Measurements from ENCODE around the gene STAT1.
A peak's percentile ranks its signal among the peaks of the same experiment; 100 is the strongest.
"Not testable (repeated sequence)": the region's sequence is repeated elsewhere in the genome, so short reads cannot be mapped to it uniquely, and the experiment has no call there.

Gene STAT1

GRCh38 chr2:190979906-190980629 is 33.9 kb downstream of the STAT1 start:
- peak in 1 of 2 experiments; percentile 14 for DNase-seq

DNA sequence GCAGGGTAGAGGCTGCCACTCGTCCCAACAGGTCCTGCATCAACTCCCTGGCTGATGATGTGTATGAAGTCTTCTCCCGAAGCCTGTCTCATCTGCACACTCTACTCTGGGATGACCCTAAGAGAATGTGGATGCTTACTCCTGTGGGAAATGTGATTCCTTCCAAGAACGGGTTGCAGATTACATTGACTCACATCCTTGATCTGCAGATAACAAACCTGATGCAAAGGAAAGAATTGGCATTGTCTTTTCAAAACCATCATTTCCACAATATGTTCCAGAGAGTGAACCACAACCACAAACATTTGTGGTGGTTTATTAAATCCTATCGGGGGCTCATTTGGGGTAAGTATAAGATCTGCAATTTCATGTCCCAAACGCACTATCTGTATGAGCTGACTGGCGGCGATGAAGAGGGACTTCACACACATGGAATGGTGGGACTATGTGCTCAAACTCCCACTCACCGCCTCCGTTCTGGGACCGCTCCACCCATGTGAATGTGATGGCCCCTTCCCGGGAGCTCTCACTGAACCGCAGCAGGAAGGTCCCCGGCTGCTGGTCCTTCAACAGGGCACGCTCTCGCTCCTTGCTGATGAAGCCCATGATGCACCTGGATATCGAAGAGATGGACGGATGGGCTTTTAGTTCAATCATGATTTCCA is 35.5 kb downstream of the STAT1 start:
- DNase-seq = no peak

DNA sequence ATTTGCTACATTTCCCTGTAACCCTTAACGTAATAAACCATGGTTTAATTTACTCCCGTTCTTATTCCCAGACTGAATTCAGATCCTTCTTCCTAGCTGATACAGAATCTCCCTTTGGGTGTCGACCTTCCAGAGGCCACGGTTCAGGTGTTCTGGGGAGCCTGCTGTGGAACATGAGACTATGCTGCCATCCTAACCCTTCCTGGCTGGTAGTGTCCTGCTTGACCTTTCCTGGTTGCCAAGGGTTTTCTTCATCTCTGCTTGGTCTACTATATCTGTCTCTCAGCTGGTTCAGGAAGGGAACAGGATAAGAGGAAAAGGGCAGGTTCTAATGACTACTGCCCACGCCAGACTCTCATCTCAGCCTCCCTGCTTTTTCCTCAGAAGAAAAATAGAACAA is 36.5 kb downstream of the STAT1 start:
- DNase-seq = no peak

GRCh38 chr2:190976521-190976920 is 37.5 kb downstream of the STAT1 start:
- DNase-seq = no peak

GRCh38 chr2:190974629-190975361 is 39.2 kb downstream of the STAT1 start:
- DNase-seq = no peak

DNA sequence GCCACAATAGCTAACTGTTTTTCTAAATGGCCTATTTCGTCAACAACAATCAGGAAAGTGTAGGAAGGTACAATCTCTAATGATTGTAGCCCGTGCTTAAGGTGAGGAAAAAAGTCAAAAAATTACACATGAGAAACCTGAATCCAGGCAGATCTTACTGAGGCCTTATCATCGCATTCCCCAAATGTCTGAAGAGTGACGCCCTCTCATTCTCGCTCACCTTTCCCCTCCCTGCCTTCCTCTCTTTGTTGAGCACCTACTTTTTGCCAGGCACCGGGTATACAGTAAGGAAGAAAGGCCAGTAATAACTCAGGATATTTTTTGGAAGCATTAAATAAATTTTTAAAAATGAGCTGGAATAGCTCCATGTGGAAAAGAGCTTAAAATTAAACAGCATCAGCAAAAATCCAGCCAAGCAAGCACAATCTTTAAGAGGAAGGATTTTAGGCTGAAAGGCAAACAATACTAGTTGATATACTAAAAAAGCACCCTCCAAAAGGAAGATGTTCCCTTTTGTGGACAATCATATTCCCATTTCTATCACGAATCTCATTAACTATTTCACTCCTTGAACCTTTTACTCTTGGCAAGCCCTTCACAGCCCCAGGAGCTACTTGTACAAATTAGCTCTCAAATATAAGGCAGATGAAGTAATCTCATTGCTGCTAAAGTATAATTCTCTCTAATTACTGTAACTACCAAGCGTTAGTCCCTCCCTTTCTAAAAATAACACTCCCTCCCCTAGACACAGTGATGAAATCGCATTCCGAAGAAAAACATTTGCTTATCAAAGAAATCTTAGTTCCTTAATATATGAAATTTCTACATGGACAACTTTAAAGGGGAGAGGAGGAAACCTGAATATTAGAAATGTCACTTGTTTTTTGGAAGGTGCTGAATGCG is 40.0 kb downstream of the STAT1 start:
- DNase-seq = no peak

DNA sequence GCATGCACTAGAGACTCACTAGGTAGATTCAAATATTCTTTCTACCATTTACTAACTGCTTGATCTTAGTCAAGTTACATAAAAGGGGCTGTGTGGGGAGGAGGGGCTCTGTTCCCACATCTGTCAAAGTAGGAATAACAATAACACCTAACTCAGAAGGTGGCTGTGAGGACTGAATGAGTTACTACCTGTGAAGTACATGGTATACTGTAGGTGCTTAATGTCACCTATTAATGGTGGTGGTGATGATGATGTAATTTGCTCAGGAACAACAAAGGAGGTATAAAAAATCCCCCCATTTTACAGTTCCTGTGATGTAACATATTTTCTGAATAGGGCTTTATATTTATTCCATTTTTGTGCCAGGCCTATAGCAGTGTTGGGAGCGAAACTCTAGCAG is 40.7 kb downstream of the STAT1 start:
- no peak for DNase-seq

- no peak for DNase-seq
Observed at GRCh38 chr2:190972846-190973245, 41.1 kb downstream of the STAT1 start.

GRCh38 chr2:190972213-190972612 is 41.8 kb downstream of the STAT1 start:
- DNase-seq = no peak

DNA sequence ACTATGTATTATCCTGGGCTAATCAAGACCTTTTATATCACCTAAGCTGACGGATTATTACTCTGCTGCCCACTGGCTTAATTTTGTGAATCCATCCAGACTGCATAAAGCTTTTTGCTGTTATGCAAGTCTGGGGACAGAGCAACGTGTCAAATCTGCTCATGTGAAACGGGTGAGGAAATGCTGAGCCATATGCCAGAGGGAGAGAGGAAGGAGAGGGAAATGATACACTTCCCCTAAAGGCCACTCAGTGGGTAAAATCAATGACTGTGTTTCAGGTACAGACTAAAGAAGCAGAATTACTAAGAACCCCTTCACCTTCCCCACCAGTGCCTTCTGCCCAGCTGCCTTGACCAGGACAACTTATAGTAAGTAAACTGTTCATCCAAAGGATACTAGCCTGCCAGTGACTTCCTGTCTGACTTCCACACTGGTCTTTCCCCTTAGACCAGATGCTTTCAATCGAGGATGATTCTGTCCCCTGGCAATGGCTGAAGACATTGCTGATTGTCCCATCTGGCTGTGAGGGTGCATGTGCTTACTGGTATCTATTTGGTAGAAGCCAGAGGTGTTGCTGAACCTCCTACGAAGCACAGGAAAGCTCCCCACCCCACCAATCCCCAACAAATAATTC is 43.0 kb downstream of the STAT1 start:
- no peak for DNase-seq

- DNase-seq = no peak
Observed at GRCh38 chr2:190970160-190970559, 43.8 kb downstream of the STAT1 start.

GRCh38 chr2:190968522-190968921 is 45.4 kb downstream of the STAT1 start:
- DNase-seq = no peak

GRCh38 chr2:190965580-190966222 is 48.3 kb downstream of the STAT1 start:
- DNase-seq = no peak

DNA sequence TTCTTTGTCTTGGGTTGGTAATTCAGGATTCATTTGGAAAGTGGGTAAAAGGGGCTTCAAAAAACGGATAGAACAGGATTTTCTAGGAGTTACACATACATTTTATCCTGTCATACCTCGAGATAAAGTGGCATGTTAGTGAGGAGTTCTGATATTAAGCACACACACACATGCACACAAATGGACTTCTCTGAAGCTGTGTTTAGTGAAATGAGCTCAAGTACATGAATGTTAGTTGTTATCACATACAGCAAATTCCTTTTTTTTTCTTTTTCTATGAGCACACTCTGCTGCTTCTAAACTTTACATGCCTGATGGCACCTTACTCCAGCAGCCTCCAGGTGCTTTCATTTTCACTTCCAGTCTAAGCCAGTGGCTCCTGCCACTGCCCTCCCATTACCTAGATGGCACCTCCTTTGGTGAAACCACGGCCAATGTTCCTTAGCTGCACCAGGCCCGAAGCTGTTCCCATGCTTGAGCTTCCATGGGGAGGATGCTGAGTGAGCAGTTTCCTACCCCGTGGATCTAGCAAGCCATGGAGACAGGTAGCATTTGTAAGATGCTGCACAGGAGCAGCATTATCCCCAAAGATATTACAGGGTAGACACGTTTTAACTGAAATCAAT is 49.7 kb downstream of the STAT1 start:
- no peak for DNase-seq

GRCh38 chr2:190963088-190963487 is 50.9 kb downstream of the STAT1 start:
- DNase-seq = no peak

- DNase-seq = no peak
Observed at GRCh38 chr2:190961918-190962487, 52.0 kb downstream of the STAT1 start.

- not testable (repeated sequence) for DNase-seq
Observed at GRCh38 chr2:190961117-190961516, 52.9 kb downstream of the STAT1 start.

- DNase-seq = no peak
Observed at GRCh38 chr2:190959911-190960788, 53.8 kb downstream of the STAT1 start.

DNA sequence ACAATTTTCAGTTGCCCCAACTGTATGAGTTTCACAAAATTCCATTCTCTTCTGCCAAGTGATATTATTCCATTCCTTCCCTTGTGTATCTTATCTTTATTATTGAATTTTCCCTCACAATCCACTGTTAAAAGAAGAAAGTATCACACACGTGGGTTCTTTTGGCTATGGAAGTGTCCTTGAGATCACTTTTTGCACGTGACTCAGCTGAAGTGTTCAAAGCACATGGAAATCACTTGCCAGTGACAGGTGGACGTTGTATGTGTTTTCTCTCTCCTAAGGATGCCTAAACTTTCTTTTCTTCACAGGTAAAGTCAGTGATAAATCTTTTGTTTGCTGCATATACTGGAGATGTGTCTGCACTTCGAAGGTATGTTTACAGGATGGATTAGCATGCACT is 60.7 kb downstream of the STAT1 start:
- DNase-seq = no peak

DNA sequence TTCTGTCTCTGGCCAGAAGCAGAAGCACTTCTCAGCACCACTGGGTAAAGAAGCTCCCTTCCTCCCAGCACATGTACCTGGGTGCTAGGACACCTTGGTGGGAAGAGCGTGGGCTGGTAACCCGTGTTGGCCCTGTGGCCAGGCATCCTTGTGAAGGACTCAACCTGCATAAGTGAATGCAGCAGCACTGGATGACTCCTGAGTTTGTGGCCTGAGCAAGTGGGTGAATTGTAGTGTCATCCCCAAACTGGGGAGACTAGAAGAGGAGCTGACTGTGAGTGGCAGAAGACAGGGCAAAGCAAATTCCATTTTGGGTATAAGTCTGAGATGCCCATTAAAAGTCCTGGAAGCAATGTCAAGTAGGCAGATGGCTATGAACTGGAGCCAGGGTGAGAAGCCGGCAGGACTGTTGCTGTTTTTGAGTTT is 63.4 kb downstream of the STAT1 start:
- no peak for DNase-seq

Data from SHP77 (cell line).